K562 (cell line): ENCODE results near the gene MYL4. TPM values are rescaled to one million over a fixed set of nuclear protein-coding genes. Genes with fewer than 3 reads are reported as not detected.

Experiments
- BCOR ChIP-seq: fragments of 450-650 bp; IDR thresholded peaks from 2 replicates; pipeline ENCODE4 v1.6.1; 2016
- CTBP1 ChIP-seq: fragments of 450-650 bp; IDR thresholded peaks from 2 replicates; pipeline ENCODE4 v1.6.1; 2016; ENCODE audit warnings: borderline replicate concordance
- DDX20 ChIP-seq: fragments of 450-650 bp; IDR thresholded peaks from 2 replicates; pipeline ENCODE4 v1.6.1; 2016; ENCODE audit warnings: missing genetic modification characterization, low read depth, mild to moderate bottlenecking, missing compliant biosample characterization, moderate library complexity
- L3MBTL2 ChIP-seq: fragments of 450-650 bp; IDR thresholded peaks from 2 replicates; pipeline ENCODE4 v1.6.1; 2016; ENCODE audit warnings: mild to moderate bottlenecking, moderate library complexity
- PATZ1 ChIP-seq: fragments of 250-450 bp; sonication (Bioruptor Pico); IDR thresholded peaks from 2 replicates; pipeline ENCODE4 v1.5.0; 2020; ENCODE audit warnings: mild to moderate bottlenecking, borderline replicate concordance
- PRMT5 ChIP-seq: sonication (generic); formaldehyde crosslinking; IDR thresholded peaks from 2 replicates; pipeline ENCODE4 v1.5.0; 2020; ENCODE audit warnings: missing genetic modification reagents
- REST ChIP-seq, 2 experiments: fragments of 450-650 bp; formaldehyde crosslinking in 1 of 2; IDR thresholded peaks; 2 replicates each; pipeline versions ENCODE4 v1.4.0 to v1.6.1; 2014 to 2020; ENCODE audit warnings: mild to moderate bottlenecking in 2 of 2, borderline replicate concordance in 1 of 2, low read depth in 1 of 2
- SIX5 ChIP-seq, 2 experiments: IDR thresholded peaks; 2 replicates each; pipeline ENCODE4 v1.6.1; 2011; ENCODE audit warnings: low read length in 2 of 2, borderline replicate concordance in 1 of 2, low read depth in 1 of 2, mild to moderate bottlenecking in 1 of 2, moderate library complexity in 1 of 2; ENCODE audit not compliant: insufficient read depth in 1 of 2
- STAT5B ChIP-seq: fragments of 250-450 bp; sonication (Bioruptor Pico); IDR thresholded peaks from 2 replicates; pipeline ENCODE4 v1.8.0; 2021; ENCODE audit warnings: mild to moderate bottlenecking, inconsistent platforms
- ZC3H11A ChIP-seq: IDR thresholded peaks from 2 replicates; pipeline ENCODE4 v1.6.1; 2012; ENCODE audit warnings: low read depth, low read length, improper control_type of control experiment
- ZNF12 ChIP-seq: sonication (generic); formaldehyde crosslinking; IDR thresholded peaks from 2 replicates; pipeline ENCODE4 v1.4.0; 2020; ENCODE audit warnings: mild to moderate bottlenecking, missing genetic modification reagents
- ZNF232 ChIP-seq: sonication (generic); formaldehyde crosslinking; IDR thresholded peaks from 2 replicates; pipeline ENCODE4 v1.8.0; 2022; ENCODE audit warnings: mild to moderate bottlenecking, missing genetic modification reagents
- ZNF518B ChIP-seq: fragments of 250-450 bp; sonication (Bioruptor Pico); IDR thresholded peaks from 2 replicates; pipeline ENCODE4 v1.5.0; 2021; ENCODE audit warnings: mild to moderate bottlenecking, moderate library complexity
- ZNF76 ChIP-seq: fragments of 250-450 bp; sonication (Bioruptor Pico); IDR thresholded peaks from 2 replicates; pipeline ENCODE4 v1.4.0; 2020; ENCODE audit warnings: mild to moderate bottlenecking, moderate library complexity, borderline replicate concordance
- polyA plus RNA-seq, 8 experiments: library from polyadenylated mRNA; depleted of rRNA in 4 of 8; stranded (reverse) in 5 of 8; unstranded in 3 of 8; fragments of >200 nt; fragmentation: Nextera tagmentation in 2 of 8; fragmentation: Illumina TruSeq in 1 of 8; extraction: Ambion mirVana in 2 of 8; extraction: Trizol in 1 of 8; gene quantifications; 2 replicates each; pipeline versions ENCODE4 v1.2.1 to v1.2.3, GENCODE V29; 2011 to 2014; ENCODE audit warnings: inconsistent platforms in 1 of 8, missing spikeins in 1 of 8
- total RNA-seq, 7 experiments: library from RNA; depleted of rRNA in 6 of 7; stranded (reverse); fragments of >200 nt in 6 of 7; fragmentation: Illumina TruSeq in 2 of 7; extraction: Trizol in 2 of 7; gene quantifications; 2 replicates each; pipeline versions ENCODE4 v1.2.1 to v1.2.3, GENCODE V29; 2011 to 2021; ENCODE audit warnings: low replicate concordance in 1 of 7

Gene MYL4
- total and polyA plus RNA-seq, 9 of the 15 experiments (the other 6 are each of a cell fraction or from before 2014, with no cell fraction given): 117 to 423 (median 221) TPM

GRCh38 chr17:47218896-47219430 lies 9.8 kb downstream of the MYL4 start (continued):
- TF ChIP-seq ZNF518B (CRISPR knock-in tag) (no peak), ZNF76 (CRISPR knock-in tag) (0 out of 2 replicates have a peak, but pooled peaks have one; percentile 65), PRMT5 (no peak), SIX5 (IDR thresholded peaks at IDR 0.05; ENCODE audit: borderline replicate concordance in 1 of 2, insufficient read depth in 1 of 2, low read depth in 1 of 2, low read length in 2 of 2) (no peak), REST (IDR thresholded peaks at IDR 0.05; ENCODE audit: borderline replicate concordance) (peak; percentile 16; the same call in 1 of the 2 replicates), REST (CRISPR knock-in tag; IDR thresholded peaks at IDR 0.05; ENCODE audit: low read depth) (0 out of 2 replicates have a peak, but pooled peaks have one; percentile 36), ZNF12 (CRISPR knock-in tag) (no peak), BCOR (peak; percentile 30; the same call in 1 of the 2 replicates), L3MBTL2 (peak; percentile 55; the same call in 1 of the 2 replicates), PATZ1 (CRISPR knock-in tag) (no peak), STAT5B (no peak), ZNF232 (CRISPR knock-in tag) (no peak), CTBP1 (peak; percentile 81), ZC3H11A (no peak), DDX20 (no peak)
